Measurements from ENCODE around the gene TMEM269.
"Not testable (repeated sequence)": the region's sequence is repeated elsewhere in the genome, so short reads cannot be mapped to it uniquely, and the experiment has no call there.

The TMEM269 gene

DNA sequence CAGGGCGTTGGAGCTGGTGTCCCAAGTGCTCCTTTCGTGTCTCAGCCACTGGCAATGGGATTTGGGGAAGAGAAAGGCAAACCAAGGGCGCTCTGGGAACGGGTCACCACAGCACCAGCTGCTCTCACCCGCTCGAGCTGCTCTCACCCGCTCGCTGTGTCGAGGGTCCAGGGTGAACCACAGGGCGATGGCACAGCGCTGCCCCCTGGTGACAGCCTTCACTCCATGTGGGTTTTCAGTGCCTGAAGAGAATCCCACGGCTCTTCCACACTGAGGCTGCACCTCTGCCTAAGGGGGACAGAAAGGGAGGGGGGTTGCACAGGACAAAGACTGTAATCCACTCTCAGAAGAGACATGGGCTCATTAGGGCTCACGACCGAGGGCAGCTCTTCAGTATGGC lies 37.7 kb upstream of the TMEM269 start:
- in situ Hi-C loops (cut with MboI; ENCODE audit: low pct_unique_long_range_greater_than_20kb, low sequenced_read_pairs, unreplicated experiment), result loop anchor here (10.0 to 25.0 kb wide), 2 partner anchors 172 to 410 kb away; partner anchors contain the start of gene FOXJ3
- DNase-seq (ENCODE audit: low spot score), result peak; percentile 58
- peak; percentile 53 for TF ChIP-seq CTCF (IDR thresholded peaks at IDR 0.05; ENCODE audit: extremely low read depth, insufficient read depth, missing control alignments)

- in situ Hi-C loops (cut with MboI; ENCODE audit: low pct_unique_long_range_greater_than_20kb, low sequenced_read_pairs, unreplicated experiment), result loop anchor here (10.0 to 25.0 kb wide), 2 partner anchors 173 to 411 kb away; partner anchors contain the start of gene FOXJ3
Measured at GRCh38 chr1:42748021-42748420, 36.8 kb upstream of the TMEM269 start.

GRCh38 chr1:42748461-42749410 lies 36.1 kb upstream of the TMEM269 start:
- no peak for DNase-seq (ENCODE audit: low spot score)
- in situ Hi-C loops (cut with MboI; ENCODE audit: low pct_unique_long_range_greater_than_20kb, low sequenced_read_pairs, unreplicated experiment), result loop anchor here (10.0 to 25.0 kb wide), 2 partner anchors 174 to 411 kb away; partner anchors contain the start of gene FOXJ3
- no peak for TF ChIP-seq CTCF (IDR thresholded peaks at IDR 0.05; ENCODE audit: extremely low read depth, insufficient read depth, missing control alignments)

More at GRCh38 chr1:42748021-42748420, 36.8 kb upstream of the TMEM269 start:
- TF ChIP-seq CTCF (IDR thresholded peaks at IDR 0.05; ENCODE audit: extremely low read depth, insufficient read depth, missing control alignments), result no peak
- DNase-seq (ENCODE audit: low spot score), result no peak

- no peak for DNase-seq (ENCODE audit: low spot score)
- TF ChIP-seq CTCF (IDR thresholded peaks at IDR 0.05; ENCODE audit: extremely low read depth, insufficient read depth, missing control alignments), result no peak
- in situ Hi-C loops (cut with MboI; ENCODE audit: low pct_unique_long_range_greater_than_20kb, low sequenced_read_pairs, unreplicated experiment), result loop anchor here (25.0 kb wide), 1 partner anchor 312 kb away; no protein-coding TSS in a partner anchor
Measured at GRCh38 chr1:42750041-42750440, 34.8 kb upstream of the TMEM269 start.

- not testable (repeated sequence) for DNase-seq (ENCODE audit: low spot score)
- in situ Hi-C loops (cut with MboI; ENCODE audit: low pct_unique_long_range_greater_than_20kb, low sequenced_read_pairs, unreplicated experiment), result loop anchor here (25.0 kb wide), 1 partner anchor 311 kb away; no protein-coding TSS in a partner anchor
Measured at GRCh38 chr1:42751511-42752070, 33.2 kb upstream of the TMEM269 start.

- DNase-seq (ENCODE audit: low spot score), result no peak
- in situ Hi-C loops (cut with MboI; ENCODE audit: low pct_unique_long_range_greater_than_20kb, low sequenced_read_pairs, unreplicated experiment), result loop anchor here (25.0 kb wide), 1 partner anchor 310 kb away; no protein-coding TSS in a partner anchor
- TF ChIP-seq CTCF (IDR thresholded peaks at IDR 0.05; ENCODE audit: extremely low read depth, insufficient read depth, missing control alignments), result no peak
Measured at GRCh38 chr1:42752284-42752683, 32.5 kb upstream of the TMEM269 start.

Data from GM13977 (cell line).